Measurements from ENCODE around the gene ADAMTS12.

GRCh38 chr5:33848554-33848953 is 43.2 kb downstream of the ADAMTS12 start:
- TF ChIP-seq CTCF (conservative IDR thresholded peaks at IDR 0.05; ENCODE audit: low read length) (no peak), EZH2phosphoT487 (IDR thresholded peaks at IDR 0.05; ENCODE audit: borderline replicate concordance, low read depth, low read length) (no peak)

All from OCI-LY7 (cell line).